HCT116 (cell line): Measurements from ENCODE around the gene SGF29.

Experiments
- CTCF ChIP-seq, 3 experiments: fragments of 200-600 bp in 1 of 3; sonication (generic) in 1 of 3; IDR thresholded peaks in 2 of 3; conservative IDR thresholded peaks in 1 of 3; 2 replicates each; pipeline ENCODE4 v1.5.1; 2012 to 2017; ENCODE audit warnings: low read depth in 2 of 3, low read length in 2 of 3, antibody characterized with exemption in 1 of 3, borderline replicate concordance in 1 of 3, control low read depth in 1 of 3, mild to moderate bottlenecking in 1 of 3, mixed read lengths in 1 of 3, mixed run types in 1 of 3, moderate library complexity in 1 of 3; ENCODE audit not compliant: insufficient read depth in 1 of 3
- EGR1 ChIP-seq: IDR thresholded peaks from 2 replicates; pipeline ENCODE4 v1.6.1; 2012; ENCODE audit warnings: low read depth
- ELF1 ChIP-seq: IDR thresholded peaks from 2 replicates; pipeline ENCODE4 v1.6.1; 2012; ENCODE audit warnings: low read depth, borderline replicate concordance
- EZH2 ChIP-seq: fragments of 200-600 bp; sonication (generic); IDR thresholded peaks from 2 replicates; pipeline ENCODE4 v1.6.1; 2017; ENCODE audit warnings: antibody characterized with exemption, mixed run types
- EZH2phosphoT487 ChIP-seq: fragments of 200-600 bp; IDR thresholded peaks from 2 replicates; pipeline ENCODE4 v1.6.1; 2018; ENCODE audit warnings: antibody characterized with exemption, borderline replicate concordance
- JUND ChIP-seq: IDR thresholded peaks from 2 replicates; pipeline ENCODE4 v1.6.1; 2012
- MAX ChIP-seq: IDR thresholded peaks from 2 replicates; pipeline ENCODE4 v1.6.1; 2012
- POLR2A ChIP-seq: IDR thresholded peaks from 2 replicates; pipeline ENCODE4 v1.7.0; 2011; ENCODE audit warnings: borderline replicate concordance; ENCODE audit not compliant: insufficient read depth, insufficient read length; ENCODE audit errors: extremely low read depth
- RAD21 ChIP-seq: IDR thresholded peaks from 2 replicates; pipeline ENCODE4 v1.6.1; 2012; ENCODE audit warnings: low read depth, mild to moderate bottlenecking
- REST ChIP-seq: IDR thresholded peaks from 2 replicates; pipeline ENCODE4 v1.6.1; 2012; ENCODE audit warnings: low read depth
- SIN3A ChIP-seq: IDR thresholded peaks from 2 replicates; pipeline ENCODE4 v1.6.1; 2012; ENCODE audit warnings: low read depth
- SP1 ChIP-seq: IDR thresholded peaks from 2 replicates; pipeline ENCODE4 v1.6.1; 2012; ENCODE audit warnings: low read depth
- ZNF274 ChIP-seq: fragments of 200-500 bp; sonication (Bioruptor generic); IDR thresholded peaks from 2 replicates; pipeline ENCODE4 v1.6.1; 2014; ENCODE audit warnings: mild to moderate bottlenecking, low read depth, low read length, inconsistent platforms
- TF ChIP-seq, protein P1 (sequence below): IDR thresholded peaks from 2 replicates; pipeline ENCODE4 v1.6.1; 2012

DNA sequence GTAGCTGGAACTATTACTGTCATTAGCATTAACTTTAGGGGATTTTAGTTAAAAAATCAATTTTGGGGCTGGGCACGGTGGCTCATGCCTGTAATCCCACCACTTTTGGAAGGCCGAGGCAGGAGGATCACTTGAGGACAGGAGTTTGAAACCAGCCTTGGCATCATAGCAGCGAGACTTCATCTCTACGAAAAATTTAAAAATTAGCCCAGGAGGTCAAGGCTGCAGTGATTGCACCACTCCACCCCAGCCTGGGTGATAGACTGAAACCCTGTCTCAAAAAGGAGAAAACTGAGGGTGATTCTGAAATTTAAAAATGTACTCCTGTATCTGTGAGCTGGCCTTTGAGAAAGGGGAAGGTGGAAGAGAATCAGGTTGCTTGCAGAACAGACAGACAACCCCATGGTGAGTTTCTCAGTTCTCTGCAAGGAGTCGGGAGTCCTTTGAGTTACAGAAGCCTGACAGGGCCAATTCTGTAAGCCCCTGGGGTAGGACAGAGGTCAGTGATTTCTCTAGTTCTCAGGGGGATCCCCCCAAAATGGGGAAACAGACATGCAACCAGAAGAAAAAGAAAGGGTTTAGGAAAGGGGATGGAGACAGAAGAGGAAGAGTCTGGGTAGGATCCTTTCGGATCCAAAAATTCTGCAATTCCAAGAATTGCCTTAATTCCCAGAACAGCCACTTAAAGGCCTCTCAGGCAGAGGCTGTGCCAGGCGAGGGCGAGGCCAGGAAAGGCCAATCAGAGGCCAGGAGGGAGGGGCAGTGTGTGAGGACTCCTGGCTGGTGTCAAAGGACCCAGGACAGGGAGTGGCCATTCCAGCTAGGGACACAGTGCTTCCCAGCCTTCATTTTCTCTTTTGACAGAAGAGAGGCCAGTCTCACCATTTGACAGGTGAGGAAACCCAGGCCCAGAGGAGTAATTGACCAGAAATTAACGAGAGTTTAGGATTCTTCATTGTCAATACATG, 21.7 kb upstream of the SGF29 start:
- no peak for TF ChIP-seq RAD21
- no peak for TF ChIP-seq CTCF (IDR thresholded peaks at IDR 0.05 in 2 of 3, conservative IDR thresholded peaks at IDR 0.05 in 1 of 3; ENCODE audit: borderline replicate concordance in 1 of 3, insufficient read depth in 1 of 3, low read depth in 2 of 3, low read length in 2 of 3)
- no peak for TF ChIP-seq SIN3A
- TF ChIP-seq EZH2phosphoT487, result no peak
- TF ChIP-seq ELF1, result no peak
- TF ChIP-seq MAX, result no peak
- no peak for TF ChIP-seq POLR2A
- TF ChIP-seq EZH2, result no peak
- TF ChIP-seq EGR1, result no peak
- TF ChIP-seq ZNF274, result no peak
- no peak for TF ChIP-seq REST
- TF ChIP-seq SP1, result no peak
- TF ChIP-seq, protein P1, sequence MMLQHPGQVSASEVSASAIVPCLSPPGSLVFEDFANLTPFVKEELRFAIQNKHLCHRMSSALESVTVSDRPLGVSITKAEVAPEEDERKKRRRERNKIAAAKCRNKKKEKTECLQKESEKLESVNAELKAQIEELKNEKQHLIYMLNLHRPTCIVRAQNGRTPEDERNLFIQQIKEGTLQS, result no peak
- TF ChIP-seq JUND, result no peak
